ENCODE data around the gene PRDM16.

The PRDM16 gene

GRCh38 chr1:3022976-3023375, 46.0 kb upstream of the PRDM16 start:
- no peak for TF ChIP-seq CTCF (IDR thresholded peaks at IDR 0.05; ENCODE audit: borderline replicate concordance, insufficient read depth, low read depth, low read length)
- H3K4me3 ChIP-seq (ENCODE audit: low read depth, low read length): no peak overlapping the region

- TF ChIP-seq CTCF (IDR thresholded peaks at IDR 0.05; ENCODE audit: borderline replicate concordance, insufficient read depth, low read depth, low read length): peak; percentile 8; the same call in 1 of the 2 replicates
- H3K4me3 ChIP-seq (ENCODE audit: low read depth, low read length): no peak overlapping the region
These were observed 45.0 kb upstream of the PRDM16 start for GRCh38 chr1:3024019-3024418.

- H3K4me3 ChIP-seq (ENCODE audit: low read depth, low read length): no peak overlapping the region
- TF ChIP-seq CTCF (IDR thresholded peaks at IDR 0.05; ENCODE audit: borderline replicate concordance, insufficient read depth, low read depth, low read length): no peak
These were observed 44.4 kb upstream of the PRDM16 start for GRCh38 chr1:3024588-3024987.

- no peak overlapping the region for H3K4me3 ChIP-seq (ENCODE audit: low read depth, low read length)
- TF ChIP-seq CTCF (IDR thresholded peaks at IDR 0.05; ENCODE audit: borderline replicate concordance, insufficient read depth, low read depth, low read length): no peak
These were observed 42.9 kb upstream of the PRDM16 start for GRCh38 chr1:3026124-3026523.

GRCh38 chr1:3026581-3027391, 42.2 kb upstream of the PRDM16 start:
- H3K4me3 ChIP-seq (ENCODE audit: low read depth, low read length): no peak overlapping the region
- TF ChIP-seq CTCF (IDR thresholded peaks at IDR 0.05; ENCODE audit: borderline replicate concordance, insufficient read depth, low read depth, low read length): no peak

GRCh38 chr1:3027611-3028371, 41.2 kb upstream of the PRDM16 start:
- no peak overlapping the region for H3K4me3 ChIP-seq (ENCODE audit: low read depth, low read length)
- no peak for TF ChIP-seq CTCF (IDR thresholded peaks at IDR 0.05; ENCODE audit: borderline replicate concordance, insufficient read depth, low read depth, low read length)

Measured in GM12875 (cell line).